ENCODE data around the gene HTR3E. TPM values are rescaled to one million over a fixed set of nuclear protein-coding genes. Genes with fewer than 3 reads are reported as not detected.
A peak's percentile ranks its signal among the peaks of the same experiment; 100 is the strongest.
"Not testable (repeated sequence)": the region's sequence is repeated elsewhere in the genome, so short reads cannot be mapped to it uniquely, and the experiment has no call there.

Gene HTR3E
- total RNA-seq, 1 experiment from 2014 or later: not detected

- no peak for TF ChIP-seq MAX (CRISPR knock-in tag; IDR thresholded peaks at IDR 0.05)
- no peak for TF ChIP-seq FOXK1 (CRISPR knock-in tag; IDR thresholded peaks at IDR 0.05)
- no peak for TF ChIP-seq KAT7 (CRISPR knock-in tag; IDR thresholded peaks at IDR 0.05; ENCODE audit: borderline replicate concordance)
- TF ChIP-seq JUN (CRISPR knock-in tag; IDR thresholded peaks at IDR 0.05): no peak
- no peak for TF ChIP-seq ETV6 (CRISPR knock-in tag; IDR thresholded peaks at IDR 0.05)
- no peak for TF ChIP-seq PREB (CRISPR knock-in tag; IDR thresholded peaks at IDR 0.05; ENCODE audit: borderline replicate concordance)
- TF ChIP-seq MYBL2 (CRISPR knock-in tag; IDR thresholded peaks at IDR 0.05): no peak
- no peak for TF ChIP-seq CTCF (IDR thresholded peaks at IDR 0.05)
These were observed 51.2 kb downstream of the HTR3E start (continued) for GRCh38 chr3:184148076-184148475.

- CTCF ChIA-PET: interaction anchor here (0.7 to 1.3 kb wide), 4 partner anchors 14 to 133 kb away, joined by 3 read pairs; partner anchors contain the start of gene EIF2B5
- POLR2A ChIA-PET: no interaction called here
- ATAC-seq (no peak), DNase-seq (ENCODE audit: low spot score) (no peak)
- TF ChIP-seq ZNF121 (CRISPR knock-in tag; IDR thresholded peaks at IDR 0.05) (peak; percentile 80), ARID4B (CRISPR knock-in tag; IDR thresholded peaks at IDR 0.05; ENCODE audit: borderline replicate concordance) (no peak), IRF1 (CRISPR knock-in tag; IDR thresholded peaks at IDR 0.05) (no peak)
- Mint-ChIP-seq H3K27ac (no peak overlapping the region), H3K9me3 (no peaks in the 10 kb centered on the region), H3K27me3 (ENCODE audit: low read depth) (no peaks in the 10 kb centered on the region), H3K4me1 (peaks cover 4% of the 10 kb centered on the region), H3K36me3 (peaks cover under 1% of the 10 kb centered on the region; the same call in 1 of the 2 replicates), H3K4me3 (no peak overlapping the region)
These were observed 52.3 kb downstream of the HTR3E start for GRCh38 chr3:184149123-184149522.

- H3K4me1 Mint-ChIP-seq; POLR2A ChIA-PET; H3K36me3 Mint-ChIP-seq; H3K9me3 Mint-ChIP-seq; H3K27me3 Mint-ChIP-seq (ENCODE audit: low read depth); DNase-seq (ENCODE audit: low spot score); H3K4me3 Mint-ChIP-seq: not testable (repeated sequence)
- ATAC-seq: peak; percentile 76
- peak overlapping the region; percentile 80 for H3K27ac Mint-ChIP-seq
- CTCF ChIA-PET: interaction anchor here (1.0 to 1.2 kb wide), 2 partner anchors 16 to 254 kb away, joined by 3 read pairs; no protein-coding TSS in a partner anchor
These were observed 52.9 kb downstream of the HTR3E start for GRCh38 chr3:184149770-184150169.
